Measurements from ENCODE around the gene IRX1.

IRX1 gene

GRCh38 chr5:3609120-3609681, 13.6 kb downstream of the IRX1 start:
- TF ChIP-seq CTCF (conservative IDR thresholded peaks at IDR 0.05; ENCODE audit: low read depth, low read length), result no peak
- no peak overlapping the region for H3K4me3 ChIP-seq (ENCODE audit: low read depth, low read length)
- no peak for DNase-seq (ENCODE audit: low read depth)

DNA sequence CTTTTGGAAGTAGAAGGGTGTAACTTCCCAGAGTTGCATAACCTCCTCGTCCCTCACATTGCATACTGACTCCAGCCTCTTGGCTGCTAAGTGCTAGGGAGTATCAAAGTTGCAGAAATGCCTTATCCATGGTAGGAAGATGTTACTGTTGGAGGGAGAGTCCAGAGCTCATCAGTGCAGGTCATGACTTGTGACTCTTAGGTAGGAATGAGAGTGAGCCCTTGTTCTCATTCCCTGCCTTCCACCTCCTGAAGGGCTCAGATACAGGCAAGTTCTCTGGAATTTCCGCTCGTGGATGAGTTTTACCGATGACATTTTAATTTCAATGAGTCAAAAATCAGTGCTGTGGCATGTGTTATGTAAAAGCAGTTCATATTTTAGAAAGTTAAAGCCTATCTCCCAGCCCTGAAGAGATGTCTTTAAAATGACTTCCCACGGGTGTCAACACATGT, 17.0 kb downstream of the IRX1 start:
- H3K4me3 ChIP-seq (ENCODE audit: low read depth, low read length), result no peak overlapping the region
- no peak for DNase-seq (ENCODE audit: low read depth)
- TF ChIP-seq CTCF (conservative IDR thresholded peaks at IDR 0.05; ENCODE audit: low read depth, low read length), result no peak

DNA sequence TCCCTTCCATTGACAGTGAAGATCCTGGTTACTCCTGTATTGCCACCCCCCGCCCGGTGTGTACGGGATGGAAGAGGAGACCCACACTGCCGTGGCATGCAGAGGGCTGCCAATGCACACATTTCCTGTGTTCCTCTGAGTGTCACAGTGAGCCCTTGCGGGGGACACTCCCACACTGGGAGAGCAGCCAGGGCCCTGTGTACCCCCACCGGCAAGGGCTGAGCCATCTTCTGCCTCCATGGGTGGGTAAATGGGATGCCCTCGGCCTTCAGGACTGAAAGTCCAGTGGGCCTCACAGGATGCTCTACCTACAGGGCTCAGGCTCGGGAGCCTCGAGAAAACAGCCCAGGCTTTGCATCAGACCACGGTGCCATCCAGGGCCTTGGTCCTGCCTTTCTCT, 18.1 kb downstream of the IRX1 start:
- TF ChIP-seq CTCF (conservative IDR thresholded peaks at IDR 0.05; ENCODE audit: low read depth, low read length), result no peak
- DNase-seq (ENCODE audit: low read depth), result no peak
- no peak overlapping the region for H3K4me3 ChIP-seq (ENCODE audit: low read depth, low read length)

DNA sequence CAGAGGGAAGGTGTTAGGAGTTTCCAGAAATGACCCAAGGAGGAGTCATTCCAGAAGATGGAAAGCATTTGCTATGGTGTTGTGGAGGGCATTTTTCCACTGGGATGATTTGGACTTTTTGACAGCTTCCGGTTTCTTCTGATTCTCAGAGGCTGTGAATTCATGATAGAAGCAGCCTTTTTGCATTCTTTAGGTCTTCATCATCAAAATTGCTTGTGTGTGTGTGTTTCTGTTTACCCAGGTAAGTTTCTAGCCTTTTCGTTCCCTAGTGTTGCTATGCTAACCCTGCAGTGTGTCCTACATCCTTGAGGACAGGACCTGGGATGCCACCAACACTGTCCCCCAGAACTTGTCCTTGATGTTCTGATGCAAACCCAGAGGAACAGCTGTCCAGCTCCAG, 19.6 kb downstream of the IRX1 start:
- no peak for DNase-seq (ENCODE audit: low read depth)
- no peak overlapping the region for H3K4me3 ChIP-seq (ENCODE audit: low read depth, low read length)
- no peak for TF ChIP-seq CTCF (conservative IDR thresholded peaks at IDR 0.05; ENCODE audit: low read depth, low read length)

DNA sequence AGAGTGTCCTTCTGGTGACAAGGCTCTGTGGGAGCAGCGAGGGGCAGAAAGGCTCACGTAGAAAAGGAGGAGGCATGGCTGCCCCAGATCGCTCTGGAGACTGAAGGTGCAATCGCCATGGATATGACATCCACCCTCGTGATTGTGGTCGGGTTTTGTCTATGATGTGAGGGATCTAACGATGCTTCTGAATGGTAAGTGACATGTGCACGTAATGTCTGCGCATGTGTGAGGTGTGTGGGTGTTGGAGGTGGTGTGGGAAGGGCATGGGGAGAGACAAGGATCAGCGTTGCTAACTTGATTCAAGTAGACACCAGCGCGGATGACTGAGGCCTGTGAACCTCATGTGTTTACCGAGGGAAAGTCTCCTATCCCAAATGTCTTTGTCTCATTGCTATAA, 20.2 kb downstream of the IRX1 start:
- no peak overlapping the region for H3K4me3 ChIP-seq (ENCODE audit: low read depth, low read length)
- TF ChIP-seq CTCF (conservative IDR thresholded peaks at IDR 0.05; ENCODE audit: low read depth, low read length), result no peak
- no peak for DNase-seq (ENCODE audit: low read depth)

DNA sequence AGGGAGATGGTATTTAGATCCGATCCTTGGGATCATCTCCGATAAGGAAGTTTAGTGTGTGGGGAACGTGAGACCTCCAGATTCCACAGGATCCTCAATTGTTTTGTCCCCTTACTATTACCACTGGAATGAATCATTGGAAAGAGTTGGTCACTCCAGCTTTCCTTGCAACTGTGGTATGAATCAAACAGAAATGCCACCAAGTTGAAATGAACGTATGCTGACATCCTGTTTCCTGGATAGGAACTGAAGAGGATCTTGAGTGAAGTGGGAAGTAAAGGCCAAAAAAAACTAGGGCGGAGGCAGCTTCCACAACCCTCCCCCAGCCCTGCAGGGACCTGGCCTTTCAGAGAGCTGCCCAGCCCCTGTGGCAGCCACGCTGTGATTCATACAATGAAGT, 23.9 kb downstream of the IRX1 start:
- TF ChIP-seq CTCF (conservative IDR thresholded peaks at IDR 0.05; ENCODE audit: low read depth, low read length), result no peak
- no peak for DNase-seq (ENCODE audit: low read depth)

DNA sequence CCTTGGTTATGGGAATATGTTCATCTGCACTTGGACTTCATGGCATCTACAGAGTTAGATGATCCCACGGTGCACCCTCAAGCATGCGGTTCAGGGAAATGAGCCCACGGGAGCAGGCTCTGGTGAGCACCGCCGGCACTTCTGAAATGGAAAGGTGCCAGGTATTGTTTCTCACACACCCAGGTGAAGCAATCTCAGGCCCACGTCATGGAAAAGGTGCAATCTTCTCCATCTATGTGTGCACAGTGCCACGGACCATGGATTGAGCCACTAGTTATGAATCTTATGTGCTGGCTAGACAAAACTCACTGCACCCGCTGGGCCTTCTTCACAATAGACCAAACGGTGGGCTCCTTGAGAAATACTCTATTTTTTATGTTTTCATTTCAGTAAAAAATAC, 27.3 kb downstream of the IRX1 start:
- TF ChIP-seq CTCF (conservative IDR thresholded peaks at IDR 0.05; ENCODE audit: low read depth, low read length), result no peak
- DNase-seq (ENCODE audit: low read depth), result no peak

More for the DNA sequence above, 23.9 kb downstream of the IRX1 start:
- no peak overlapping the region for H3K4me3 ChIP-seq (ENCODE audit: low read depth, low read length)

More for the DNA sequence above, 27.3 kb downstream of the IRX1 start:
- H3K4me3 ChIP-seq (ENCODE audit: low read depth, low read length), result no peak overlapping the region
